Measurements from ENCODE around the gene MOK. TPM values are rescaled to one million over a fixed set of nuclear protein-coding genes. Genes with fewer than 3 reads are reported as not detected.
"Not testable (repeated sequence)": the region's sequence is repeated elsewhere in the genome, so short reads cannot be mapped to it uniquely, and the experiment has no call there.

Gene MOK
- polyA plus RNA-seq, 2 donors: 7.2 to 8.3 TPM

GRCh38 chr14:102344084-102344483, 39.1 kb upstream of the MOK start:
- Histone ChIP-seq H3K36me3 (ENCODE audit: control insufficient read depth in 2 of 2, insufficient read depth in 2 of 2, low read length in 1 of 2) (peaks cover 10 to 39% of the 10 kb centered on the region in 2 donors), H3K27me3 (ENCODE audit: control insufficient read depth in 1 of 2, insufficient read depth in 2 of 2, low read length in 2 of 2) (no peaks in the 10 kb centered on the region), H3K9me3 (ENCODE audit: control insufficient read depth in 2 of 2, insufficient read depth in 1 of 2, low read depth in 1 of 2, low read length in 1 of 2) (no peaks in the 10 kb centered on the region), H3K4me1 (ENCODE audit: control insufficient read depth in 2 of 2, insufficient read depth in 2 of 2, low read length in 1 of 2) (no peaks in the 10 kb centered on the region), H3K4me3 (ENCODE audit: low read depth in 1 of 2, low read length in 2 of 2) (no peak overlapping the region), H3K27ac (ENCODE audit: low read depth in 2 of 2, low read length in 1 of 2) (no peak overlapping the region)
- 90 to 93% methylated on average over 7 of the region's 7 CpGs for WGBS, 2 donors

- Histone ChIP-seq H3K4me3 (ENCODE audit: low read depth in 1 of 2, low read length in 2 of 2) (no peak overlapping the region), H3K27me3 (ENCODE audit: control insufficient read depth in 1 of 2, insufficient read depth in 2 of 2, low read length in 2 of 2) (no peaks in the 10 kb centered on the region), H3K36me3 (ENCODE audit: control insufficient read depth in 2 of 2, insufficient read depth in 2 of 2, low read length in 1 of 2) (peaks cover 11 to 38% of the 10 kb centered on the region in 2 donors), H3K9me3 (ENCODE audit: control insufficient read depth in 2 of 2, insufficient read depth in 1 of 2, low read depth in 1 of 2, low read length in 1 of 2) (no peaks in the 10 kb centered on the region), H3K4me1 (ENCODE audit: control insufficient read depth in 2 of 2, insufficient read depth in 2 of 2, low read length in 1 of 2) (no peaks in the 10 kb centered on the region), H3K27ac (ENCODE audit: low read depth in 2 of 2, low read length in 1 of 2) (no peak overlapping the region)
- 88 to 90% methylated on average over 5 of the region's 5 CpGs for WGBS, 2 donors
These were observed 37.3 kb upstream of the MOK start for GRCh38 chr14:102342238-102342637.

- Histone ChIP-seq H3K27ac (ENCODE audit: low read depth in 2 of 2, low read length in 1 of 2) (no peak overlapping the region), H3K36me3 (ENCODE audit: control insufficient read depth in 2 of 2, insufficient read depth in 2 of 2, low read length in 1 of 2) (peaks cover 11 to 35% of the 10 kb centered on the region in 2 donors), H3K9me3 (ENCODE audit: control insufficient read depth in 2 of 2, insufficient read depth in 1 of 2, low read depth in 1 of 2, low read length in 1 of 2) (no peaks in the 10 kb centered on the region), H3K4me3 (ENCODE audit: low read depth in 1 of 2, low read length in 2 of 2) (no peak overlapping the region), H3K4me1 (ENCODE audit: control insufficient read depth in 2 of 2, insufficient read depth in 2 of 2, low read length in 1 of 2) (no peaks in the 10 kb centered on the region), H3K27me3 (ENCODE audit: control insufficient read depth in 1 of 2, insufficient read depth in 2 of 2, low read length in 2 of 2) (no peaks in the 10 kb centered on the region)
- 87 to 90% methylated on average over 8 of the region's 8 CpGs for WGBS, 2 donors
These were observed 36.6 kb upstream of the MOK start for GRCh38 chr14:102341566-102341965.

GRCh38 chr14:102338724-102339123, 33.8 kb upstream of the MOK start:
- Histone ChIP-seq H3K27ac (ENCODE audit: low read depth in 2 of 2, low read length in 1 of 2) (no peak overlapping the region), H3K4me1 (ENCODE audit: control insufficient read depth in 2 of 2, insufficient read depth in 2 of 2, low read length in 1 of 2) (no peaks in the 10 kb centered on the region), H3K9me3 (ENCODE audit: control insufficient read depth in 2 of 2, insufficient read depth in 1 of 2, low read depth in 1 of 2, low read length in 1 of 2) (no peaks in the 10 kb centered on the region), H3K4me3 (ENCODE audit: low read depth in 1 of 2, low read length in 2 of 2) (no peak overlapping the region), H3K36me3 (ENCODE audit: control insufficient read depth in 2 of 2, insufficient read depth in 2 of 2, low read length in 1 of 2) (peaks cover 6 to 27% of the 10 kb centered on the region in 2 donors), H3K27me3 (ENCODE audit: control insufficient read depth in 1 of 2, insufficient read depth in 2 of 2, low read length in 2 of 2) (no peaks in the 10 kb centered on the region)
- WGBS, 2 donors: 89 to 93% methylated on average over 9 of the region's 9 CpGs

GRCh38 chr14:102335163-102335562, 30.2 kb upstream of the MOK start:
- Histone ChIP-seq H3K36me3 (ENCODE audit: control insufficient read depth in 2 of 2, insufficient read depth in 2 of 2, low read length in 1 of 2) (peaks cover 6 to 10% of the 10 kb centered on the region in 2 donors), H3K27me3 (ENCODE audit: control insufficient read depth in 1 of 2, insufficient read depth in 2 of 2, low read length in 2 of 2) (no peaks in the 10 kb centered on the region), H3K4me1 (ENCODE audit: control insufficient read depth in 2 of 2, insufficient read depth in 2 of 2, low read length in 1 of 2) (no peaks in the 10 kb centered on the region), H3K9me3 (ENCODE audit: control insufficient read depth in 2 of 2, insufficient read depth in 1 of 2, low read depth in 1 of 2, low read length in 1 of 2) (no peaks in the 10 kb centered on the region), H3K4me3 (ENCODE audit: low read depth in 1 of 2, low read length in 2 of 2) (no peak overlapping the region), H3K27ac (ENCODE audit: low read depth in 2 of 2, low read length in 1 of 2) (no peak overlapping the region)
- 95% methylated on average over 7 of the region's 7 CpGs for WGBS, 2 donors

- Histone ChIP-seq H3K36me3 (ENCODE audit: control insufficient read depth in 2 of 2, insufficient read depth in 2 of 2, low read length in 1 of 2) (peaks cover 5 to 10% of the 10 kb centered on the region in 2 donors), H3K9me3 (ENCODE audit: control insufficient read depth in 2 of 2, insufficient read depth in 1 of 2, low read depth in 1 of 2, low read length in 1 of 2) (no peaks in the 10 kb centered on the region), H3K4me1 (ENCODE audit: control insufficient read depth in 2 of 2, insufficient read depth in 2 of 2, low read length in 1 of 2) (no peaks in the 10 kb centered on the region), H3K27ac (ENCODE audit: low read depth in 2 of 2, low read length in 1 of 2) (no peak overlapping the region), H3K4me3 (ENCODE audit: low read depth in 1 of 2, low read length in 2 of 2) (no peak overlapping the region), H3K27me3 (ENCODE audit: control insufficient read depth in 1 of 2, insufficient read depth in 2 of 2, low read length in 2 of 2) (no peaks in the 10 kb centered on the region)
- WGBS, 2 donors: 93% methylated on average over 13 of the region's 13 CpGs
These were observed 29.1 kb upstream of the MOK start for GRCh38 chr14:102333795-102334705.

- no peak overlapping the region for H3K27ac ChIP-seq (ENCODE audit: low read depth in 2 of 2, low read length in 1 of 2)
- WGBS, 2 donors: 84% methylated on average over 7 of the region's 7 CpGs
- no peak overlapping the region for H3K4me3 ChIP-seq (ENCODE audit: low read depth in 1 of 2, low read length in 2 of 2)
- H3K4me1 ChIP-seq (ENCODE audit: control insufficient read depth in 2 of 2, insufficient read depth in 2 of 2, low read length in 1 of 2): no peaks in the 10 kb centered on the region
- H3K27me3 ChIP-seq (ENCODE audit: control insufficient read depth in 1 of 2, insufficient read depth in 2 of 2, low read length in 2 of 2): no peaks in the 10 kb centered on the region
- H3K9me3 ChIP-seq (ENCODE audit: control insufficient read depth in 2 of 2, insufficient read depth in 1 of 2, low read depth in 1 of 2, low read length in 1 of 2): no peaks in the 10 kb centered on the region
- peaks cover 0 to 7% of the 10 kb centered on the region in 2 donors for H3K36me3 ChIP-seq (ENCODE audit: control insufficient read depth in 2 of 2, insufficient read depth in 2 of 2, low read length in 1 of 2)
These were observed 28.4 kb upstream of the MOK start for GRCh38 chr14:102333390-102333789.

- H3K4me1 ChIP-seq (ENCODE audit: control insufficient read depth in 2 of 2, insufficient read depth in 2 of 2, low read length in 1 of 2): no peaks in the 10 kb centered on the region
- H3K9me3 ChIP-seq (ENCODE audit: control insufficient read depth in 2 of 2, insufficient read depth in 1 of 2, low read depth in 1 of 2, low read length in 1 of 2): no peaks in the 10 kb centered on the region
- no peak overlapping the region for H3K27ac ChIP-seq (ENCODE audit: low read depth in 2 of 2, low read length in 1 of 2)
- H3K27me3 ChIP-seq (ENCODE audit: control insufficient read depth in 1 of 2, insufficient read depth in 2 of 2, low read length in 2 of 2): no peaks in the 10 kb centered on the region
- 94% methylated on average over 8 of the region's 8 CpGs for WGBS, 2 donors
- peaks cover 0 to 9% of the 10 kb centered on the region in 2 donors for H3K36me3 ChIP-seq (ENCODE audit: control insufficient read depth in 2 of 2, insufficient read depth in 2 of 2, low read length in 1 of 2)
- no peak overlapping the region for H3K4me3 ChIP-seq (ENCODE audit: low read depth in 1 of 2, low read length in 2 of 2)
These were observed 25.8 kb upstream of the MOK start for GRCh38 chr14:102330806-102331205.

- H3K27ac ChIP-seq (ENCODE audit: low read depth in 2 of 2, low read length in 1 of 2); H3K9me3 ChIP-seq (ENCODE audit: control insufficient read depth in 2 of 2, insufficient read depth in 1 of 2, low read depth in 1 of 2, low read length in 1 of 2); H3K4me3 ChIP-seq (ENCODE audit: low read depth in 1 of 2, low read length in 2 of 2); H3K36me3 ChIP-seq (ENCODE audit: control insufficient read depth in 2 of 2, insufficient read depth in 2 of 2, low read length in 1 of 2); H3K27me3 ChIP-seq (ENCODE audit: control insufficient read depth in 1 of 2, insufficient read depth in 2 of 2, low read length in 2 of 2); H3K4me1 ChIP-seq (ENCODE audit: control insufficient read depth in 2 of 2, insufficient read depth in 2 of 2, low read length in 1 of 2): not testable (repeated sequence)
- 88 to 90% methylated on average over 6 of the region's 6 CpGs for WGBS, 2 donors
These were observed 24.4 kb upstream of the MOK start for GRCh38 chr14:102329381-102329780.

- no peaks in the 10 kb centered on the region for H3K4me1 ChIP-seq (ENCODE audit: control insufficient read depth in 2 of 2, insufficient read depth in 2 of 2, low read length in 1 of 2)
- H3K9me3 ChIP-seq (ENCODE audit: control insufficient read depth in 2 of 2, insufficient read depth in 1 of 2, low read depth in 1 of 2, low read length in 1 of 2): no peaks in the 10 kb centered on the region
- H3K27me3 ChIP-seq (ENCODE audit: control insufficient read depth in 1 of 2, insufficient read depth in 2 of 2, low read length in 2 of 2): no peaks in the 10 kb centered on the region
- H3K27ac ChIP-seq (ENCODE audit: low read depth in 2 of 2, low read length in 1 of 2): no peak overlapping the region
- H3K4me3 ChIP-seq (ENCODE audit: low read depth in 1 of 2, low read length in 2 of 2): no peak overlapping the region
- WGBS, 2 donors: 94 to 95% methylated on average over 14 of the region's 14 CpGs
- peaks cover 0 to 2% of the 10 kb centered on the region in 2 donors for H3K36me3 ChIP-seq (ENCODE audit: control insufficient read depth in 2 of 2, insufficient read depth in 2 of 2, low read length in 1 of 2)
These were observed 21.6 kb upstream of the MOK start for GRCh38 chr14:102326583-102326982.
